NCI-H2227 (cell line): ENCODE data around the gene PRKN.
A peak's percentile ranks its signal among the peaks of the same experiment; 100 is the strongest.

Source experiments
- DNase-seq: peaks from one replicate; lab custom pipeline; 2025; ENCODE audit not compliant: unreplicated experiment; lab: John Stamatoyannopoulos, UW

Gene PRKN

DNA sequence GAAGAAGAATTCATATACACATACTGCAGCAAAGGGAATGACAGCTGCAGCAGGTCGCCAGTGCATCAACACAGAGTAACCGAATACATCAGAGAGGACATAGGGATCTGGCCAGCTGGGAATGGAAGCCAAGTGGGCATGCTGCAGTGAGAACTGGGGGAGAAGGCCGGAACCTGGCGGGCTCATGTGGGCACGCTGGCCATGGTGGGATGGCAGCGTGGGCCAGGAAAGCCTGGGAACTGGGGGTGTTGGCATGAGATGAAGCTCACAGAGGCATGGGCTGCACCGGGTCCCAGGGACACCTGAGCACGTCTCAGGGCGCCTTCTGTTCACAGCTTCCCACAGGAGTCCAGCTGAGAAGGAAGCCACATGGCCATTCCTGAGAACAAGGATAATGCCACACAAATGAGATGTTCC is 1314.2 kb downstream of the PRKN start:
- no peak for DNase-seq

- DNase-seq = no peak
Observed at GRCh38 chr6:161412795-161413194, 1314.8 kb downstream of the PRKN start.

DNA sequence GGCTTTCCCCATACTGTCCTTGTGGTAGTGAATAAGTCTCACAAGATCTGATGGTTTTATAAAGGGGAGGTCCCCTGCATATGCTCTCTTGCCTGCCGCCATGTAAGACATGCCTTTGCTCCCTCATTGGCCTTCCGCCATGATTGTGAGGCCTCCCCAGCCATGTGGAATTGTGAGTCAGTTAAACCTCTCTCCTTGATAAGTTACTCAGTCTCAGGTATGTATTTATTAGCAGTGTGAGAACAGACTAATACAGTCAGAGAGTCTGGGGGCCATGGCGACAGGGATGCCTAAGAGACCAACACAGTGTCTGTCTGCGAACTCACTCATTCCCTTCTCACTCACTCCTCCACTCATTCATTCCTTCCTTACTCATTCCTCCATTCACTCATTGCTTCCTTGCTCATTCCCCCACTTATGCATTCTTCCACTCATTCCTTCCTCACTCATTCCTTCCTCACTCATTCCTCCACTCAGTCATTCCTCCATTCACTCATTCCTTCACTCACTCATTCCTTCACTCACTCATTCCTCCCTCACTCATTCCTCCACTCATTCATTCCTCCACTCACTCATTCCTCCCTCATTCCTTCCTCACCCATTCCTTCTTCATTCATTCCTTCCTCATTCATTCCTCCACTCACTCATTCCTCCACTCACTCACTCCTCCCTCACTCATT is 1316.2 kb downstream of the PRKN start:
- no peak for DNase-seq

DNA sequence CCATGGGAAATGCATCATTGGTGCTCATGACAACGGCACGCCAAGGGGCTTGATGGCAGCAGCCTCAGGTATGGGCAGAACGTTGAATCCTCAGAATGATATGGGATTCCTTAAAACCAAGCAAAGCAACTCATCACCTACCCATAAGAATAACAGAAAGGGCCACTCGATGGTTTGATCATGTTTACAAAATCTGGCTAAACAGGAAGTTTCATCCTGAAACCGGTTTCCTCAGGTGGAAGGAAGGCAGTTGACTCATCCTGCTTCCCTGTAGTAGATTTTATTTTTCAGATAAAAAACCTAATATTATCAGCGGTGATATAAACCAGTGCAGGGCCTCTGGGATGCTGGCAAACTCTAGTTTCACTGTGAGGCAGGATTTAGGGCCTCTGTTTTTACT is 1316.8 kb downstream of the PRKN start:
- DNase-seq = no peak

GRCh38 chr6:161410076-161410475 is 1317.5 kb downstream of the PRKN start:
- no peak for DNase-seq

- no peak for DNase-seq
Observed at GRCh38 chr6:161409353-161409752, 1318.2 kb downstream of the PRKN start.

- DNase-seq = no peak
Observed at GRCh38 chr6:161408041-161408440, 1319.5 kb downstream of the PRKN start.

GRCh38 chr6:161407581-161407980 is 1320.0 kb downstream of the PRKN start:
- no peak for DNase-seq

DNA sequence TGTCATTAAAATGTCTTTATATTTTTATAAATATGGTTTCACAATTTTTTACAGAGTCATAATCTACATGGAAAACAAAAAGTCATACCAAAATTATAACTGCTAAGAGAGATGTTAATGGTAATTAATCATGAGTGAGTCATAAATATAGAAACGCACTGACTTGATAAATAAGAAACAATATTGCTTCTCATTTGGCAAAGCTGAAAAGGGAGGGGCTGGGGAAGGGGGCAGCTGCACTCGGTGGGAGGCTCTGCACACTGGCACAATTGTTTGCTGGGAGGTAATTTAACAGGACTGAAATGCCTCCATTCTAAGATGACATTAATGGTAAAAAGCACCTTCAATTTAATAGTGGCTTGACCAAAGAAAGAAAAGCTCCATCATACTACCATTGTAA is 1320.5 kb downstream of the PRKN start:
- DNase-seq = no peak

GRCh38 chr6:161406646-161407045 is 1320.9 kb downstream of the PRKN start:
- DNase-seq = no peak

GRCh38 chr6:161405418-161405817 is 1322.1 kb downstream of the PRKN start:
- no peak for DNase-seq

- DNase-seq = no peak
Observed at GRCh38 chr6:161403717-161404116, 1323.8 kb downstream of the PRKN start.

GRCh38 chr6:161401587-161402309 is 1325.8 kb downstream of the PRKN start:
- DNase-seq = no peak

- no peak for DNase-seq
Observed at GRCh38 chr6:161400671-161401070, 1326.9 kb downstream of the PRKN start.

DNA sequence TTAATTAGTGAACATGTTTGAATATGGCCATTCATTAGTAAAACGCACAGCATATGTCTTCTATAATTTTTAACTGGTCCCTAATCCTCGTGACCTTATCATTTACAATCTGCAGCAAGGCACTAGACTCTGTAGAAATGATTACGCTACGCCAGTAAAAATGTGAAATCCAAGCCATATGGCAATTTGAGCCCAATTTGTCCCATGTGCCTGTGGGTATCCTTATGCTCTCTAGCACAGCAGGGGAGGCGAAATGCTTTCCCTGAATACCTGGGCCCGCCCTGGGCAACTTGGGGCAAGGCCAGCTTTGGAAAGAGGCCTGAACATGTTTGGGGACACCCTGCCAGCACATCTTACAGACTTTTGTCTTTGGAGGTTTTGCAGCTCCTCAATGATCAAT is 1331.0 kb downstream of the PRKN start:
- no peak for DNase-seq

DNA sequence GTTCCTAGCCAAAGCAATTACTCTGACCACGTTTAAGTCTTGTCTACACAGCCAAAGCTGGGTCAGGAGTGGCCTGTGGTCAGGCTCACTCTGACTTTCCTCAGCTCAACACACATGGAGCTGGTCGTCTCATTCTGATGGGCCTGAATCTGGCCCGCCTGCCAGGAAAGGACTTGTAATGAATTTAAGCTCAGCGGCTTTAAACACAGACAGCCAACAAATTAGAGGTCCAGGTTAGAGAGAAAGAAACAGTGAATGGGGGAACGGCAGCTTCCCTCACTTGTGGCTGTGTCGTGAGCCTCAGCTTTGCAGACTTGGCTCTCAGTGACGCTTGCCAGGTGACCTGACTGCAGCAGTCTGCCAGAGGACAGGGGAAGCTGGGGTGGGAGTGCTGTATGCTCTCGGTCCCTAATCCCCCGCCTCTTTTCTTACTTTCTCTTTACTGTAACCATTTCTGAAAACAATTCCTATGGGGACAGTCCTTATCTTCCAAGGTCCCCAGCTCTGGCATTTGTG is 1331.8 kb downstream of the PRKN start:
- no peak for DNase-seq

DNA sequence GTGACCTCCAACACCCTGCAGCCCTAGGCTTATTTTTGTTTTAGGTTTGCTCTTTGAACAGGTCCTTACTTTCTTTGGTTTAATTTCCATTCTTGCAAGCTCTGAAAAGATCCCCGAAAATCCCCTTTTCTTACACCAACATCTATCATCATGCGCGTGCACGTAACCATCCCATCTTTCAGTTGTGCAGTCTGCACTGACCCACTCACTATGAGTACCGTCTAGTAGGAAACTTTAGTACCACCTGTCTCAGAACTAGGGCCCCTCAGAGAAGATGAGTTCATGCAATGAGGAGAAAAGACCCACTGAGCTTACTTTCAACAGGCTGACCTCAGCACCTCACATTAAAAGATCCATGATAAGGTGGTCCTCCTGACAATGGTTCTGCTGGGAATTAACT is 1333.1 kb downstream of the PRKN start:
- DNase-seq = no peak

DNA sequence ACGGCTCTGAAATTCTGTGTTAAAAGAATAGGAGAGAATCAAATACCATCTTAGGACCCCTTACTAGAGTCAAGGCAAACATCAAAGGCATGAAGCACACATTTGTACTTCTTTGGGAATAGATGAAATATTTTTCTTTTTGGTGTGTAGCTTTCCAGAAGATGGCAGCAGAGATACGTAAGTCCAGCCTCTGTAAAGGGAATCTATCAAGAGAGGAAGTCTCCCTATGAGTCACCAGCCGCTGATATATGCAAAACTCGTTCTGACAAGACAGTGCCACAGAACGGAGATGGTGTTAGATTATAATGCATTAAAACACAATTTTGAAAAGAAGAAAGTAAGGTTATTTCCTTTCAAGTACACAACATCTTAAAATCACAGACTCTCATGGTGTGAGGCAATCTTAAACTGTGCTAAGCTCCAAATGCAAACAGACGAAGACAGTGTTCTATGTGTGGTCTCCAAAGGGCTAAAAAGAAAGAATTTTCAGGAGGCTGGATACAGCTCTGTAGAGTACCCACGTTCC is 1333.7 kb downstream of the PRKN start:
- DNase-seq = peak; percentile 19

DNA sequence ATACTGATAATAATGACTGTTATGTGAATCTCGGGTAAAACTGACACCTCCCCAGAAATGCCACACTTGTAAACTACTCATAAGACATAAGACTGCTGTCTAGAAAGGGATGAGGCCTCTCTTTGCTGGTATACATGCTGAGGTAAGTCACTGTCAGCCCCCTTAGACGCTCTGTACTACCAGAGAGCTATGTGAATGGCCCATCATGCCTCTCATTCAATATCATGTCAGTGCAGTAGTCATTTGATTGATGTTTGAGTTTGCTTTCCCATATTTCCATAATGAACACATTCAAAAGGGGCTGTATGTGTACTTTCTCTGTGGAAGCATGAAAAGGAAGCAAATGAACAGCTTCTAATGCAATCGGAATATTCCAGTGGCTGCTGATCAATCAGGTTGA is 1334.3 kb downstream of the PRKN start:
- DNase-seq = no peak

GRCh38 chr6:161389756-161390155 is 1337.8 kb downstream of the PRKN start:
- no peak for DNase-seq

GRCh38 chr6:161383951-161384350 is 1343.6 kb downstream of the PRKN start:
- DNase-seq = no peak

DNA sequence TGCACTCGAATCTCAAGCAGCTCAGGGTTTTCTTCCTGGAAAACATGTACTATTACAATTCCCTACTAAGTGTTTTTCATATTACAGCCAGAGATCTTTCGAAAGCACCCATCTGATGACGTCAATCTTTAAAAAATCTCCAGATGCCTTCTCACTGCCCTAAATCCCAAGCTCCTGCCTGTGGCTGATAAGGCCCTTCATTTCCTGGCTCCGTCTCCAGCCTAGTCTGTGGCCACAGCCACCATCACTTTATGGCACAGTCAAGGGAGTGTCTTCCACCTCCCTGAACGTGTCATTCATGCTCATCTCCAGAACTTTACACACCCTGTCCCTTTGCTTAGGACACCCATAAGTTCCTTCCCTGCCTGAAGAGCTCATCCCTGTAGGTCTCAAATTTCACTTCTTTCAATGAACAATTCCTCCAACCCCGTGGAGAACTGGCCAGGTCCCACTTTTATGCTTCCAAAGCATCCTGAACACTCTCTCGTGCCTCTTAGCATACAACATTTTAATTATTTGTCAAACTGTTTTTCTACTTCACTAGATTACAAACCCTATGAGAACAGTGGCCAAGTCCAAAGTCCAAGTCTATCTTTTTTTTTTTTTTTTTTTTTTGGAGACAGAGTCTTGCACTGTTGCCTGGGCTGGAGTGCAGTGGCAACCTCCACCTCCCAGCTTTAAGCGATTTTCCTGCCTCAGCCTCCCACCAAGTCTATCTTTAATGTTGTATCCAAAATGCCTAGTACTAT is 1347.6 kb downstream of the PRKN start:
- DNase-seq = no peak
